HEK293 (cell line): ENCODE results near the gene MCRIP2.

ENCODE experiments used
- CTCF ChIA-PET: fragments of 350-600 bp; formaldehyde crosslinking; extraction: SDS; loops from one replicate; lab custom pipeline; 2021; ENCODE audit warnings: antibody characterized with exemption; lab: Yijun Ruan, JAX
- POLR2A ChIA-PET: fragments of 300-600 bp; formaldehyde crosslinking; extraction: SDS; loops from one replicate; lab custom pipeline; 2020; ENCODE audit warnings: antibody characterized with exemption, inconsistent platforms; lab: Yijun Ruan, JAX
- H3K27ac ChIP-seq: fragments of 200-500 bp; sonication (Bioruptor generic); 2 replicates; pipeline ENCODE4 v1.5.1; 2014; ENCODE audit warnings: low read depth, low read length, control low read depth, inconsistent platforms; ENCODE audit errors: extremely low read depth
- H3K36me3 ChIP-seq, 2 experiments: fragments of 200-500 bp in 1 of 2; sonication (Bioruptor generic) in 1 of 2; 1 replicate in 1 of 2; 2 replicates in 1 of 2; pipeline ENCODE4 v1.5.1; 2014 to 2017; ENCODE audit warnings: inconsistent platforms in 2 of 2, low read length in 2 of 2; ENCODE audit not compliant: control insufficient read depth in 2 of 2, insufficient read depth in 1 of 2
- H3K4me1 ChIP-seq: fragments of 200-500 bp; sonication (Bioruptor generic); 2 replicates; pipeline ENCODE4 v1.5.1; 2014; ENCODE audit warnings: mild to moderate bottlenecking, low read length, inconsistent platforms; ENCODE audit not compliant: control insufficient read depth, insufficient read depth
- H3K4me3 ChIP-seq: 2 replicates; pipeline ENCODE4 v1.5.1; 2011; ENCODE audit warnings: low read depth, mild to moderate bottlenecking, control low read depth, low read length, moderate library complexity
- H3K9me3 ChIP-seq: fragments of 200-500 bp; sonication (Bioruptor generic); 2 replicates; pipeline ENCODE4 v1.5.1; 2014; ENCODE audit warnings: low read depth, low read length, inconsistent platforms; ENCODE audit not compliant: control insufficient read depth, insufficient read depth
- BCL11A ChIP-seq: fragments of 450-650 bp; formaldehyde crosslinking; IDR thresholded peaks from 2 replicates; pipeline ENCODE4 v1.5.1; 2016; ENCODE audit warnings: low read depth, missing biosample characterization, missing genetic modification characterization
- BCL11B ChIP-seq: fragments of 450-650 bp; formaldehyde crosslinking; IDR thresholded peaks from 2 replicates; pipeline ENCODE4 v1.5.1; 2016; ENCODE audit warnings: low read depth, missing biosample characterization, missing genetic modification characterization
- EGR2 ChIP-seq: fragments of 450-650 bp; formaldehyde crosslinking; IDR thresholded peaks from 2 replicates; pipeline ENCODE4 v1.5.1; 2016; ENCODE audit warnings: low read depth, missing biosample characterization, missing genetic modification characterization
- FEZF1 ChIP-seq: fragments of 450-650 bp; formaldehyde crosslinking; IDR thresholded peaks from 2 replicates; pipeline ENCODE4 v1.5.1; 2016; ENCODE audit warnings: missing biosample characterization, missing genetic modification characterization
- KLF10 ChIP-seq: fragments of 450-650 bp; IDR thresholded peaks from 2 replicates; pipeline ENCODE4 v1.5.1; 2018; ENCODE audit warnings: missing biosample characterization, mild to moderate bottlenecking, missing genetic modification characterization
- MZF1 ChIP-seq: fragments of 450-650 bp; formaldehyde crosslinking; IDR thresholded peaks from 2 replicates; pipeline ENCODE4 v1.5.1; 2017; ENCODE audit warnings: missing biosample characterization, missing genetic modification characterization, borderline replicate concordance
- OSR2 ChIP-seq: fragments of 450-650 bp; formaldehyde crosslinking; IDR thresholded peaks from 2 replicates; pipeline ENCODE4 v1.5.1; 2016; ENCODE audit warnings: missing biosample characterization, missing genetic modification characterization
- SP7 ChIP-seq: fragments of 450-650 bp; formaldehyde crosslinking; IDR thresholded peaks from 2 replicates; pipeline ENCODE4 v1.5.1; 2016; ENCODE audit warnings: missing biosample characterization, missing genetic modification characterization
- TRIM28 ChIP-seq: IDR thresholded peaks from 2 replicates; pipeline ENCODE4 v1.6.1; 2011; ENCODE audit warnings: low read length, control low read depth, borderline replicate concordance
- WT1 ChIP-seq: fragments of 450-650 bp; formaldehyde crosslinking; IDR thresholded peaks from 2 replicates; pipeline ENCODE4 v1.5.1; 2016; ENCODE audit warnings: missing biosample characterization, missing genetic modification characterization
- ZBTB20 ChIP-seq: fragments of 450-650 bp; formaldehyde crosslinking; IDR thresholded peaks from 2 replicates; pipeline ENCODE4 v1.5.1; 2016; ENCODE audit warnings: missing biosample characterization, missing genetic modification characterization
- ZEB2 ChIP-seq: fragments of 450-650 bp; formaldehyde crosslinking; IDR thresholded peaks from 2 replicates; pipeline ENCODE4 v1.5.1; 2016; ENCODE audit warnings: missing biosample characterization, missing genetic modification characterization
- ZFHX2 ChIP-seq: fragments of 450-650 bp; formaldehyde crosslinking; conservative IDR thresholded peaks from 2 replicates; pipeline ENCODE4 v1.5.1; 2016; ENCODE audit warnings: missing biosample characterization, missing genetic modification characterization
- ZIC2 ChIP-seq: fragments of 450-650 bp; formaldehyde crosslinking; IDR thresholded peaks from 2 replicates; pipeline ENCODE4 v1.5.1; 2016; ENCODE audit warnings: missing biosample characterization, missing genetic modification characterization
- ZNF174 ChIP-seq: fragments of 450-650 bp; formaldehyde crosslinking; IDR thresholded peaks from 2 replicates; pipeline ENCODE4 v1.5.0; 2017; ENCODE audit warnings: missing biosample characterization, mild to moderate bottlenecking, missing genetic modification characterization
- ZNF19 ChIP-seq: fragments of 450-650 bp; formaldehyde crosslinking; IDR thresholded peaks from 2 replicates; pipeline ENCODE4; 2016; ENCODE audit warnings: missing biosample characterization, missing genetic modification characterization, low read depth
- ZNF214 ChIP-seq: fragments of 450-650 bp; formaldehyde crosslinking; IDR thresholded peaks from 2 replicates; pipeline ENCODE4 v1.5.1; 2017; ENCODE audit warnings: missing biosample characterization, mild to moderate bottlenecking, missing genetic modification characterization, borderline replicate concordance
- ZNF280C ChIP-seq: fragments of 450-650 bp; formaldehyde crosslinking; IDR thresholded peaks from 2 replicates; pipeline ENCODE4 v1.5.1; 2016; ENCODE audit warnings: missing biosample characterization, missing genetic modification characterization
- ZNF350 ChIP-seq: fragments of 450-650 bp; formaldehyde crosslinking; IDR thresholded peaks from 2 replicates; pipeline ENCODE4 v1.5.0; 2017; ENCODE audit warnings: missing biosample characterization, mild to moderate bottlenecking, missing genetic modification characterization
- ZNF404 ChIP-seq: fragments of 450-650 bp; formaldehyde crosslinking; IDR thresholded peaks from 2 replicates; pipeline ENCODE4 v1.5.1; 2017; ENCODE audit warnings: missing biosample characterization, missing genetic modification characterization
- ZNF510 ChIP-seq: fragments of 450-650 bp; formaldehyde crosslinking; IDR thresholded peaks from 2 replicates; pipeline ENCODE4 v1.5.1; 2018; ENCODE audit warnings: mild to moderate bottlenecking, missing genetic modification characterization, missing biosample characterization; ENCODE audit not compliant: insufficient replicate concordance
- ZNF600 ChIP-seq: fragments of 450-650 bp; formaldehyde crosslinking; IDR thresholded peaks from 2 replicates; pipeline ENCODE4 v1.5.1; 2016; ENCODE audit warnings: missing biosample characterization, missing genetic modification characterization
- ZNF621 ChIP-seq: fragments of 450-650 bp; formaldehyde crosslinking; IDR thresholded peaks from 2 replicates; pipeline ENCODE4 v1.5.1; 2017; ENCODE audit warnings: missing biosample characterization, missing genetic modification characterization
- ZNF629 ChIP-seq: fragments of 450-650 bp; formaldehyde crosslinking; IDR thresholded peaks from 2 replicates; pipeline ENCODE4 v1.5.1; 2017; ENCODE audit warnings: missing biosample characterization, missing genetic modification characterization
- ZNF692 ChIP-seq: fragments of 450-650 bp; formaldehyde crosslinking; IDR thresholded peaks from 2 replicates; pipeline ENCODE4 v1.5.1; 2016; ENCODE audit warnings: missing biosample characterization, missing genetic modification characterization
- ZNF843 ChIP-seq: fragments of 450-650 bp; formaldehyde crosslinking; IDR thresholded peaks from 2 replicates; pipeline ENCODE4 v1.5.1; 2016; ENCODE audit warnings: missing biosample characterization, missing genetic modification characterization
- ZSCAN30 ChIP-seq: fragments of 450-650 bp; IDR thresholded peaks from 2 replicates; pipeline ENCODE4 v1.5.1; 2018; ENCODE audit warnings: missing biosample characterization, mild to moderate bottlenecking, missing genetic modification characterization, moderate library complexity
- TF ChIP-seq, protein P1 (sequence below): fragments of 450-650 bp; formaldehyde crosslinking; IDR thresholded peaks from 2 replicates; pipeline ENCODE4 v1.5.1; 2017; ENCODE audit warnings: missing biosample characterization, missing genetic modification characterization
- TF ChIP-seq, protein P2 (sequence below): fragments of 450-650 bp; formaldehyde crosslinking; IDR thresholded peaks from 2 replicates; pipeline ENCODE4 v1.5.1; 2017; ENCODE audit warnings: missing biosample characterization, mild to moderate bottlenecking, missing genetic modification characterization, moderate library complexity

MCRIP2 gene

DNA sequence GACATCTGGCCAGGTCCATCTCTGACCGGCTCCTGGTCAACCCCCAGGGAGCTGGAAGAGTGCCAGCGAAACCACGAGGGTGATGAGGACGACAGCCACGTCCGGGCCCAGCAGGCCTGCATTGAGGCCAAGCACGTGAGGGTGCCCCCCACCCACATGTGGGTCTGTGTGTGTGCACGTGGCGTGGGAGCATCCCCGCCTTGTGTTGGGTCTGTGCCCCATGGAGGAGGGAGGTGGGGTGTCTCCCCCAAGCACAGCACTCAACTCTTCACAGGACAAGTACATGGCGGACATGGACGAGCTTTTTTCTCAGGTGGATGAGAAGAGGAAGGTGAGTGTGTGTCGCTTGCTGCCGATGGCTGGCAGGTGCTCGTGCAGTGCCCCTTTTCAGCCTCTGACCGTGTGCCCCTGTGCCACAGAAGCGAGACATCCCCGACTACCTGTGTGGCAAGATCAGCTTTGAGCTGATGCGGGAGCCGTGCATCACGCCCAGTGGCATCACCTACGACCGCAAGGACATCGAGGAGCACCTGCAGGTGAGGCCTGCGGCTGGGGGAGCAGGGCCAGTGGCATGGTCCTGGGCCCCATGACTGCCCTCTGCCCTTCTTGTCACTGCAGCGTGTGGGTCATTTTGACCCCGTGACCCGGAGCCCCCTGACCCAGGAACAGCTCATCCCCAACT is 40.3 kb downstream of the MCRIP2 start (continued):
- TF ChIP-seq ZEB2 (peak; percentile 87; the same call in 1 of the 2 replicates), TRIM28 (no peak), BCL11A (tag by site-specific recombination) (peak; percentile 85), ZNF510 (tag by site-specific recombination) (no peak), SP7 (tag by site-specific recombination) (peak; percentile 8; the same call in 1 of the 2 replicates), ZFHX2 (tag by site-specific recombination) (peak; percentile 96), MZF1 (tag by site-specific recombination) (peak; percentile 51; the same call in 1 of the 2 replicates), ZNF692 (tag by site-specific recombination) (peak; percentile 92), WT1 (peak; percentile 43; the same call in 1 of the 2 replicates), FEZF1 (tag by site-specific recombination) (no peak; the same call in 1 of the 2 replicates), ZNF404 (tag by site-specific recombination) (no peak), KLF10 (tag by site-specific recombination) (no peak), EGR2 (tag by site-specific recombination) (peak; percentile 90), BCL11B (peak; percentile 93), ZNF19 (tag by site-specific recombination) (no peak), ZNF629 (tag by site-specific recombination) (no peak)
- TF ChIP-seq, protein P1, sequence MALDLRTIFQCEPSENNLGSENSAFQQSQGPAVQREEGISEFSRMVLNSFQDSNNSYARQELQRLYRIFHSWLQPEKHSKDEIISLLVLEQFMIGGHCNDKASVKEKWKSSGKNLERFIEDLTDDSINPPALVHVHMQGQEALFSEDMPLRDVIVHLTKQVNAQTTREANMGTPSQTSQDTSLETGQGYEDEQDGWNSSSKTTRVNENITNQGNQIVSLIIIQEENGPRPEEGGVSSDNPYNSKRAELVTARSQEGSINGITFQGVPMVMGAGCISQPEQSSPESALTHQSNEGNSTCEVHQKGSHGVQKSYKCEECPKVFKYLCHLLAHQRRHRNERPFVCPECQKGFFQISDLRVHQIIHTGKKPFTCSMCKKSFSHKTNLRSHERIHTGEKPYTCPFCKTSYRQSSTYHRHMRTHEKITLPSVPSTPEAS (tag by site-specific recombination): peak; percentile 25; the same call in 1 of the 2 replicates

GRCh38 chr16:682493-683395 is 41.1 kb downstream of the MCRIP2 start:
- ChIA-PET POLR2A (interaction anchor here (0.9 to 5.4 kb wide), 5 partner anchors 7 to 38 kb away, joined by 3 to 57 read pairs (median 15); partner anchors contain the start of genes ANTKMT, RHOT2 and WDR24), CTCF (interaction anchor here (0.6 to 1.0 kb wide), 3 partner anchors 88 to 375 kb away, joined by 3 to 5 read pairs (median 4); no protein-coding TSS in a partner anchor)
- Histone ChIP-seq H3K27ac (peak overlapping the region; percentile 97), H3K4me3 (peak overlapping the region; percentile 68), H3K9me3 (no peaks in the 10 kb centered on the region), H3K36me3 (peaks cover 3 to 58% of the 10 kb centered on the region in 2 experiments; a peak in 1 of 3 replicates), H3K4me1 (peaks cover 14% of the 10 kb centered on the region; the same call in 1 of the 2 replicates)
- TF ChIP-seq ZSCAN30 (tag by site-specific recombination) (no peak), ZIC2 (tag by site-specific recombination) (0 out of 2 replicates have a peak, but pooled peaks have one; percentile 2), ZNF214 (tag by site-specific recombination) (no peak), ZNF174 (tag by site-specific recombination) (no peak), ZBTB20 (tag by site-specific recombination) (no peak), OSR2 (tag by site-specific recombination) (0 out of 2 replicates have a peak, but pooled peaks have one; percentile 4), BCL11B (peak; percentile 85; the same call in 1 of the 2 replicates), EGR2 (tag by site-specific recombination) (no peak), ZNF600 (tag by site-specific recombination) (peak; percentile 86), ZNF843 (tag by site-specific recombination) (0 out of 2 replicates have a peak, but pooled peaks have one; percentile 12), ZNF350 (tag by site-specific recombination) (no peak), ZNF621 (tag by site-specific recombination) (no peak), ZEB2 (peak; percentile 66; the same call in 1 of the 2 replicates), ZNF280C (tag by site-specific recombination) (no peak)
- TF ChIP-seq, protein P2, sequence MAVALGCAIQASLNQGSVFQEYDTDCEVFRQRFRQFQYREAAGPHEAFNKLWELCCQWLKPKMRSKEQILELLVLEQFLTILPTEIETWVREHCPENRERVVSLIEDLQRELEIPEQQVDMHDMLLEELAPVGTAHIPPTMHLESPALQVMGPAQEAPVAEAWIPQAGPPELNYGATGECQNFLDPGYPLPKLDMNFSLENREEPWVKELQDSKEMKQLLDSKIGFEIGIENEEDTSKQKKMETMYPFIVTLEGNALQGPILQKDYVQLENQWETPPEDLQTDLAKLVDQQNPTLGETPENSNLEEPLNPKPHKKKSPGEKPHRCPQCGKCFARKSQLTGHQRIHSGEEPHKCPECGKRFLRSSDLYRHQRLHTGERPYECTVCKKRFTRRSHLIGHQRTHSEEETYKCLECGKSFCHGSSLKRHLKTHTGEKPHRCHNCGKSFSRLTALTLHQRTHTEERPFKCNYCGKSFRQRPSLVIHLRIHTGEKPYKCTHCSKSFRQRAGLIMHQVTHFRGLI: no peak
